Keratinocyte (primary cell): Measurements from ENCODE around the gene TMEM204.

Experiments
- EZH2 ChIP-seq: IDR thresholded peaks from one replicate; pipeline ENCODE4 v1.6.1; 2012; ENCODE audit warnings: inconsistent platforms, mild to moderate bottlenecking, low read length, moderate library complexity
- TF ChIP-seq, protein P1 (sequence below), 3 experiments: IDR thresholded peaks in 1 of 3; conservative IDR thresholded peaks in 1 of 3; optimal IDR thresholded peaks in 1 of 3; 2 replicates in 2 of 3; 3 replicates in 1 of 3; pipeline versions ENCODE3 to v1.5.1; 2011; ENCODE audit warnings: low read length in 3 of 3, mild to moderate bottlenecking in 3 of 3, moderate library complexity in 2 of 3, control low read depth in 1 of 3, inconsistent platforms in 1 of 3; ENCODE audit not compliant: insufficient read depth in 2 of 3; ENCODE audit errors: extremely low read depth in 1 of 3

- TF ChIP-seq, protein P1, sequence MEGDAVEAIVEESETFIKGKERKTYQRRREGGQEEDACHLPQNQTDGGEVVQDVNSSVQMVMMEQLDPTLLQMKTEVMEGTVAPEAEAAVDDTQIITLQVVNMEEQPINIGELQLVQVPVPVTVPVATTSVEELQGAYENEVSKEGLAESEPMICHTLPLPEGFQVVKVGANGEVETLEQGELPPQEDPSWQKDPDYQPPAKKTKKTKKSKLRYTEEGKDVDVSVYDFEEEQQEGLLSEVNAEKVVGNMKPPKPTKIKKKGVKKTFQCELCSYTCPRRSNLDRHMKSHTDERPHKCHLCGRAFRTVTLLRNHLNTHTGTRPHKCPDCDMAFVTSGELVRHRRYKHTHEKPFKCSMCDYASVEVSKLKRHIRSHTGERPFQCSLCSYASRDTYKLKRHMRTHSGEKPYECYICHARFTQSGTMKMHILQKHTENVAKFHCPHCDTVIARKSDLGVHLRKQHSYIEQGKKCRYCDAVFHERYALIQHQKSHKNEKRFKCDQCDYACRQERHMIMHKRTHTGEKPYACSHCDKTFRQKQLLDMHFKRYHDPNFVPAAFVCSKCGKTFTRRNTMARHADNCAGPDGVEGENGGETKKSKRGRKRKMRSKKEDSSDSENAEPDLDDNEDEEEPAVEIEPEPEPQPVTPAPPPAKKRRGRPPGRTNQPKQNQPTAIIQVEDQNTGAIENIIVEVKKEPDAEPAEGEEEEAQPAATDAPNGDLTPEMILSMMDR (optimal IDR thresholded peaks at IDR 0.05 in 1 of 3, IDR thresholded peaks at IDR 0.05 in 1 of 3, conservative IDR thresholded peaks at IDR 0.05 in 1 of 3; ENCODE audit: extremely low read depth in 1 of 3, insufficient read depth in 2 of 3, low read length in 3 of 3) = no peak
- TF ChIP-seq EZH2 = no peak
These were observed 47.5 kb downstream of the TMEM204 start for GRCh38 chr16:1580956-1581355.
